T-helper 2 cell treated with Interferon-gamma antibody and Interleukin-4, amounts not matched to agents 5 μg/mL and 100 μg/mL, for 36 hours (primary cell): ENCODE data around the gene BLID.

Experiments used
- DNase-seq: peaks from one replicate; pipeline ENCODE4 v3.0.0; 2021; ENCODE audit warnings: low spot score
- H3K27ac Mint-ChIP-seq: one replicate; pipeline ENCODE4 v1.8.0; 2021; ENCODE audit warnings: mild to moderate bottlenecking, mixed read lengths
- H3K27me3 Mint-ChIP-seq: one replicate; pipeline ENCODE4 v1.8.0; 2021; ENCODE audit warnings: low read depth, mixed read lengths
- H3K36me3 Mint-ChIP-seq: one replicate; pipeline ENCODE4 v1.8.0; 2021; ENCODE audit warnings: low read depth, mixed read lengths
- H3K4me1 Mint-ChIP-seq: one replicate; pipeline ENCODE4 v1.8.0; 2021; ENCODE audit warnings: low read depth, mixed read lengths
- H3K4me3 Mint-ChIP-seq: one replicate; pipeline ENCODE4 v1.8.0; 2022; ENCODE audit warnings: mild to moderate bottlenecking, moderate library complexity, mixed read lengths
- H3K9me3 Mint-ChIP-seq: one replicate; pipeline ENCODE4 v1.8.0; 2021; ENCODE audit warnings: mixed read lengths

BLID gene

DNA sequence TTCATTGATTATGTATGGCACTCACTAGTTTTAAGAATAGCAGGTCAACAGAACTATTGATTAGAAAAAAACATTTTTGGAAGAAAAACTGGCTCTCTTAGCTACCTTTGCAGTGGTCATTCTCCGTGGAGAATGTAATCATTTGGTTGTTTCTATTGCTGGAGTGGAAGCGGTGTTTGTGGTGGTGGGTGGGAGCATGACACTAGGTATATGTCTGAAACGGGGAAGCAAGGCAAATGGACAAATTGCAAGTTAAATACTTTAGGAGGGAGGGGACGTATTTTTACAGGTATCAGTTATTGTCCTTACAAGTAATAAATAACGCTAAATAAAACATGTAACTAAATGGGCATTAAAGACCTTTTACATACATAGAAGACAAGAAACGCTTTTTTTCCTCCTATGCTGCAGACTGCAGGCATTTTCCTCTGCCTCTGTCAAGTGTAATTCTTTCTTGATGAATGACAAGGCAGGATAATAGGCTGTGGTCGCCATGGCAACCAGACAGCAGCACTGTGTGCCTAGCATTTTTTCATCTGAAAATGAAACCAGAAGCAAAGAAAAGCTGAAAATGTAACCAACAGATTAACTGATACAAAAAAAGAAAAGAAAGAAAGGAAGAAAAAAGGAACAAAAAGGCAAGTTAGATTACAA, 46.2 kb downstream of the BLID start:
- H3K27me3 Mint-ChIP-seq, result peaks cover 3% of the 10 kb centered on the region
- H3K9me3 Mint-ChIP-seq, result no peaks in the 10 kb centered on the region
- H3K36me3 Mint-ChIP-seq, result no peaks in the 10 kb centered on the region
- no peaks in the 10 kb centered on the region for H3K4me1 Mint-ChIP-seq
- no peak for DNase-seq
- H3K27ac Mint-ChIP-seq, result no peak overlapping the region
- H3K4me3 Mint-ChIP-seq, result no peak overlapping the region

- Mint-ChIP-seq H3K36me3 (no peaks in the 10 kb centered on the region), H3K9me3 (no peaks in the 10 kb centered on the region), H3K4me3 (no peak overlapping the region), H3K4me1 (no peaks in the 10 kb centered on the region), H3K27me3 (peaks cover 3% of the 10 kb centered on the region), H3K27ac (no peak overlapping the region)
- no peak for DNase-seq
Observed at GRCh38 chr11:122068837-122069236, 47.2 kb downstream of the BLID start.

DNA sequence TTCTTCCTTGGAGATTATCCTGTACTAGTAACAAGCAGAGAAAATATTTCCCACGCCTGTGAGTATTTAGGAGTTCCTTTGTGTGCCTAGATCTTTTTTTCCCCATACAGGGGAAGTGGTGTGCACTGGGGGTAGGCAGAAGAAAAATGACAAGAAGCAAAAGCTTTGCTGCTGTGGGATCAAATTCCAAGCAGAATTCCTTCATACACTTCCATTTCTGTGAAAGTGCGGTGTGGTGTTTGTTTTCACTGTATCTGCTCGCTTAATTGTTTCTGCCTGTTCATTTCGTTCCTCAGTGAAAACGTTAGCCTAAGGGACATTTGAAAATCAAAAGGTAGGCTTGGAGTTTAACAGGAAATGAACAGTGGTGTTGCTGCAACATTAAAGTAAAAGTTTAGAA, 47.9 kb downstream of the BLID start:
- peaks cover 3% of the 10 kb centered on the region for H3K27me3 Mint-ChIP-seq
- no peak for DNase-seq
- no peaks in the 10 kb centered on the region for H3K4me1 Mint-ChIP-seq
- no peak overlapping the region for H3K27ac Mint-ChIP-seq
- H3K36me3 Mint-ChIP-seq, result no peaks in the 10 kb centered on the region
- H3K4me3 Mint-ChIP-seq, result no peak overlapping the region
- H3K9me3 Mint-ChIP-seq, result no peaks in the 10 kb centered on the region
